AG10803 (cell line): ENCODE results near the gene PSME4.

ENCODE experiments used
- DNase-seq: peaks from one replicate; pipeline ENCODE4 v3.0.0; 2010; ENCODE audit warnings: low read depth
- H3K4me3 ChIP-seq: 2 replicates; pipeline ENCODE4 v1.5.1; 2011; ENCODE audit warnings: mild to moderate bottlenecking, low read length, control low read depth
- TF ChIP-seq, protein P1 (sequence below): conservative IDR thresholded peaks from 2 replicates; pipeline ENCODE4 v1.5.1; 2011; ENCODE audit warnings: mild to moderate bottlenecking, low read length, control low read depth, inconsistent platforms

The PSME4 gene

GRCh38 chr2:53884883-53885282 is 85.9 kb downstream of the PSME4 start:
- no peak for DNase-seq
- H3K4me3 ChIP-seq = no peak overlapping the region
- TF ChIP-seq, protein P1, sequence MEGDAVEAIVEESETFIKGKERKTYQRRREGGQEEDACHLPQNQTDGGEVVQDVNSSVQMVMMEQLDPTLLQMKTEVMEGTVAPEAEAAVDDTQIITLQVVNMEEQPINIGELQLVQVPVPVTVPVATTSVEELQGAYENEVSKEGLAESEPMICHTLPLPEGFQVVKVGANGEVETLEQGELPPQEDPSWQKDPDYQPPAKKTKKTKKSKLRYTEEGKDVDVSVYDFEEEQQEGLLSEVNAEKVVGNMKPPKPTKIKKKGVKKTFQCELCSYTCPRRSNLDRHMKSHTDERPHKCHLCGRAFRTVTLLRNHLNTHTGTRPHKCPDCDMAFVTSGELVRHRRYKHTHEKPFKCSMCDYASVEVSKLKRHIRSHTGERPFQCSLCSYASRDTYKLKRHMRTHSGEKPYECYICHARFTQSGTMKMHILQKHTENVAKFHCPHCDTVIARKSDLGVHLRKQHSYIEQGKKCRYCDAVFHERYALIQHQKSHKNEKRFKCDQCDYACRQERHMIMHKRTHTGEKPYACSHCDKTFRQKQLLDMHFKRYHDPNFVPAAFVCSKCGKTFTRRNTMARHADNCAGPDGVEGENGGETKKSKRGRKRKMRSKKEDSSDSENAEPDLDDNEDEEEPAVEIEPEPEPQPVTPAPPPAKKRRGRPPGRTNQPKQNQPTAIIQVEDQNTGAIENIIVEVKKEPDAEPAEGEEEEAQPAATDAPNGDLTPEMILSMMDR = no peak

- H3K4me3 ChIP-seq = no peak overlapping the region
- no peak for DNase-seq
- TF ChIP-seq, protein P1 = no peak
Observed at GRCh38 chr2:53881986-53882385, 88.8 kb downstream of the PSME4 start.

DNA sequence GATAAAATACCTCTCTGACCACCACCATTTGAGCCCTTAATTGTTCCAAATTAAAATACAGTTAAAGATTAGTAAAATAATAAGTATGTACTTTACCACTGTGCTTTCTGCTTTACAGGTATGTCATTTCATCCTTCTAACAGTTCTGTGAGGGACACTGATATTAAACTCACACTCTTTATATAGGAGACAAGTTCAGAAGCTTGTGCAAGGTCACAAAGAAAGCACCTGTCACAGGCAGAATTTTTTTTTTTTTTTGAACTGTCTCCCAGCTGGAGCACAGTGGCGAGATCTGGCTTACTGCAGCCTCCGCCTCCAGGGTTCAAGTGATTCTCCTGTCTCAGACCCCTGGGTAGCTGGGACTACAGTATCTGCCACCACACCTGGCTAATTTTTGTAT is 89.4 kb downstream of the PSME4 start:
- DNase-seq = no peak
- TF ChIP-seq, protein P1 = no peak
- no peak overlapping the region for H3K4me3 ChIP-seq

DNA sequence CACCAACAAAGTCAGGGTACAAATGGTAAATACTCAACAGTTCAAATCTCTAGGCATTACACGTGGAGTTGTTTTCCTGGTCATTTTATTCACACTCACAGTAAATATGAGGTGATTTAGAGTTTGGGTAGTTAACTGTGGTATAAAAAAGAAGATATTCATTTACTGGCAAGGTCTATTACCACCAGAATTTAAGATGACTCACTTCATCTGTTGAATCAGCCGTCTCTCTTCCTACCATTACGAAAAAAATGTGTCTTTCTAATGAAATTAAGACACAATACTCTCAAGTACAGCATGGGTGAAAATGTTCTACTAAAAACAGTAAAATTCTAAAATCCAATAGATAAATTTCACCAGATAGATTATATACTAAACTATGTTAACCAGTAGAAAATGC is 90.0 kb downstream of the PSME4 start:
- H3K4me3 ChIP-seq = no peak overlapping the region
- TF ChIP-seq, protein P1 = no peak
- DNase-seq = peak; percentile 82

DNA sequence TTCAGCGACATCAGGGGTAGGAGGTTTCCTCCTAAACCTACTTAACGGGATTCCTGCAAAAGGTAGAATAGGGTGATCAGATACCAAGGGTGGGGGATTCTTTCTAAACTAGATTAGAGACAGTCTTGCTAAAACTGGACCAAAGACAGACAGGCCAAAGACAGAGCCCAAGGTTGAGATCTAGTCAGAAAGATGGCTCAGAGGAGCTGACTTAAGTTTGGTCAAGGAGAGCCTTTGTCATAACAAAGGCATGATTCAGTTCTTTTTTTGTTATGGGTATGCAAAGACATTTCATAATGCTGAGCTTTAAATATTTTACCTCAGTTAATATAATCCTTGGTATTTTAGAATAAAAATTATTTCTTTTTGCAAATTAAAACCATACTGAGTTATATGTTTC is 93.2 kb downstream of the PSME4 start:
- H3K4me3 ChIP-seq = no peak overlapping the region
- TF ChIP-seq, protein P1 = no peak
- peak; percentile 35 for DNase-seq

DNA sequence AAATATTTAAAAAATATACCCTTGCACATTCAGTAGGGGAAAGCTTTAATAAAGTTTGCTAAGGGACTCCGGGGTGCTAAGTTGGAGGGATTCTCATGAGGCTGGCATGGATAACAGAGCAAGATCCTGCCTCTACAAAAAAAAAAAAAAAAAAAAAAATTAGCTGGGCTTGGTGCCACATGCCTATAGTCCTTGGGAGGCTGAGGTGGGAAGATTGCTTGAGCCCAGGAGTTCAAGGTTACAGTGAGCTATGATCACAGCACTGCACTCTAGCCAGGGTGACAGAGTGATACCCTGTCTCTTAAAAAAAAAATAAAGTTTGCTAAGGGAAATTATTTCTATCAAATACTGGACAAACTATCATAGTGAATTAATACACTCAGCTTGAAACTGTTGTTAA is 93.7 kb downstream of the PSME4 start:
- no peak overlapping the region for H3K4me3 ChIP-seq
- DNase-seq = no peak
- TF ChIP-seq, protein P1 = no peak

DNA sequence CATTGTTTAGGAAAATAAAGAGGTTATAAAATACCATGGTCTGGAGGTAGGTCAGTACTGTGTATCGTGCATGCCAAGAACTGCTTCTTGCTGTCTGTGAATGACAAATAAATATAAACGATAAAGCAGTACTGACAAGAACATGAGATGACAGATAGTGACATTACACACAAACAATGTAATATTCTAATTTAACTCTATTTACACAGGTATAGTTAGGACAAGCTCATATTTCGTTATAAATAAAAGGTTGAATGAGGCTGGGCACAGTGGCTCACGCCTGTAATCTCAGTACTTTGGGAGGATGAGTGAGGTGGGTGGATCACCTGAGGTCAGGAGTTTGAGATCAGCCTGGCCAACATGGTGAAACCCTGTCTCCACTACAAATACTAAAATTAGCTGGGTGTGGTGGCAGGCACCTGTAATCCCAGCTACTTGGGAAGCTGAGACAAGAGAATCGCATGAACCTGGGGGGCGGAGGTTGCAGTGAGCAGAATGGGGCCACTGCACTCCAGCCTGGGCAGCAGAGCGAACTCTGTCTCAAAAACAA is 96.3 kb downstream of the PSME4 start:
- H3K4me3 ChIP-seq = no peak overlapping the region
- TF ChIP-seq, protein P1 = no peak
- no peak for DNase-seq
